ENCODE results near the gene HLA-DRB1.

Gene HLA-DRB1

GRCh38 chr6:32624565-32624964 is 34.9 kb upstream of the HLA-DRB1 start:
- TF ChIP-seq ZBTB7A (IDR thresholded peaks at IDR 0.05; ENCODE audit: low read depth) = no peak
- TF ChIP-seq TAF1 (IDR thresholded peaks at IDR 0.05; ENCODE audit: low read depth) = no peak
- TF ChIP-seq CEBPB (IDR thresholded peaks at IDR 0.05) = no peak
- no peak for TF ChIP-seq CREB1 (IDR thresholded peaks at IDR 0.05; ENCODE audit: low read depth)
- TF ChIP-seq YY1 (IDR thresholded peaks at IDR 0.05; ENCODE audit: low read depth) = no peak

DNA sequence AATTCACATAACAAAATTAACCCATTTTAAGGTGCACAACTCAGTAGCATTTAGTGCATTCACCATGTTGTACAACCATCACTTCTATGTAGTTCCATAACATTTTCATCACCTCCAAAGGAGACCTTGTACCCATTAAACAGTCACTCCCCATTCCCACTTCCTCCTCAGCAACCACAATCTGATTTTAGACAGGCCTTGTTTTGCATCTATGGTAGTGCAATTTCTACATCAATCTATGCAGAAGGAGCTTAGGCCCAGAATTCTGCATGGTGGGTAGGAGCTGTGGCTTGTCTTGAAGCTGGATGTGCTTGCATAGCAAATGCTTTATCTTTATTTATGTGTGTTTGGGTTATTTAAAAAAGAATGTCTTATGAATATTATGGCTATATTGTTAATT is 34.0 kb upstream of the HLA-DRB1 start:
- TF ChIP-seq, protein P1, sequence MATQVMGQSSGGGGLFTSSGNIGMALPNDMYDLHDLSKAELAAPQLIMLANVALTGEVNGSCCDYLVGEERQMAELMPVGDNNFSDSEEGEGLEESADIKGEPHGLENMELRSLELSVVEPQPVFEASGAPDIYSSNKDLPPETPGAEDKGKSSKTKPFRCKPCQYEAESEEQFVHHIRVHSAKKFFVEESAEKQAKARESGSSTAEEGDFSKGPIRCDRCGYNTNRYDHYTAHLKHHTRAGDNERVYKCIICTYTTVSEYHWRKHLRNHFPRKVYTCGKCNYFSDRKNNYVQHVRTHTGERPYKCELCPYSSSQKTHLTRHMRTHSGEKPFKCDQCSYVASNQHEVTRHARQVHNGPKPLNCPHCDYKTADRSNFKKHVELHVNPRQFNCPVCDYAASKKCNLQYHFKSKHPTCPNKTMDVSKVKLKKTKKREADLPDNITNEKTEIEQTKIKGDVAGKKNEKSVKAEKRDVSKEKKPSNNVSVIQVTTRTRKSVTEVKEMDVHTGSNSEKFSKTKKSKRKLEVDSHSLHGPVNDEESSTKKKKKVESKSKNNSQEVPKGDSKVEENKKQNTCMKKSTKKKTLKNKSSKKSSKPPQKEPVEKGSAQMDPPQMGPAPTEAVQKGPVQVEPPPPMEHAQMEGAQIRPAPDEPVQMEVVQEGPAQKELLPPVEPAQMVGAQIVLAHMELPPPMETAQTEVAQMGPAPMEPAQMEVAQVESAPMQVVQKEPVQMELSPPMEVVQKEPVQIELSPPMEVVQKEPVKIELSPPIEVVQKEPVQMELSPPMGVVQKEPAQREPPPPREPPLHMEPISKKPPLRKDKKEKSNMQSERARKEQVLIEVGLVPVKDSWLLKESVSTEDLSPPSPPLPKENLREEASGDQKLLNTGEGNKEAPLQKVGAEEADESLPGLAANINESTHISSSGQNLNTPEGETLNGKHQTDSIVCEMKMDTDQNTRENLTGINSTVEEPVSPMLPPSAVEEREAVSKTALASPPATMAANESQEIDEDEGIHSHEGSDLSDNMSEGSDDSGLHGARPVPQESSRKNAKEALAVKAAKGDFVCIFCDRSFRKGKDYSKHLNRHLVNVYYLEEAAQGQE (IDR thresholded peaks at IDR 0.05; ENCODE audit: low read depth) = no peak
- TF ChIP-seq CREB1 (IDR thresholded peaks at IDR 0.05; ENCODE audit: low read depth) = no peak
- TF ChIP-seq RAD21 (IDR thresholded peaks at IDR 0.05; ENCODE audit: low read depth) = no peak
- TF ChIP-seq EGR1 (IDR thresholded peaks at IDR 0.05) = no peak
- TF ChIP-seq CEBPB (IDR thresholded peaks at IDR 0.05) = no peak
- TF ChIP-seq TAF1 (IDR thresholded peaks at IDR 0.05; ENCODE audit: low read depth) = no peak
- no peak for TF ChIP-seq TEAD4 (IDR thresholded peaks at IDR 0.05)
- TF ChIP-seq MAX (IDR thresholded peaks at IDR 0.05) = no peak
- no peak for TF ChIP-seq EP300 (IDR thresholded peaks at IDR 0.05; ENCODE audit: borderline replicate concordance)
- TF ChIP-seq, protein P2, sequence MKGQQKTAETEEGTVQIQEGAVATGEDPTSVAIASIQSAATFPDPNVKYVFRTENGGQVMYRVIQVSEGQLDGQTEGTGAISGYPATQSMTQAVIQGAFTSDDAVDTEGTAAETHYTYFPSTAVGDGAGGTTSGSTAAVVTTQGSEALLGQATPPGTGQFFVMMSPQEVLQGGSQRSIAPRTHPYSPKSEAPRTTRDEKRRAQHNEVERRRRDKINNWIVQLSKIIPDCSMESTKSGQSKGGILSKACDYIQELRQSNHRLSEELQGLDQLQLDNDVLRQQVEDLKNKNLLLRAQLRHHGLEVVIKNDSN (IDR thresholded peaks at IDR 0.05) = no peak
- no peak for TF ChIP-seq ZBTB7A (IDR thresholded peaks at IDR 0.05; ENCODE audit: low read depth)
- no peak for TF ChIP-seq NFIC (IDR thresholded peaks at IDR 0.05)
- TF ChIP-seq YY1 (IDR thresholded peaks at IDR 0.05; ENCODE audit: low read depth) = no peak
- no peak for TF ChIP-seq TCF12 (IDR thresholded peaks at IDR 0.05; ENCODE audit: low read depth)
- TF ChIP-seq FOXM1 (IDR thresholded peaks at IDR 0.05; ENCODE audit: borderline replicate concordance, low read depth) = no peak

GRCh38 chr6:32622545-32623401 is 33.1 kb upstream of the HLA-DRB1 start:
- TF ChIP-seq TEAD4 (IDR thresholded peaks at IDR 0.05) = no peak
- TF ChIP-seq, protein P2 (IDR thresholded peaks at IDR 0.05) = no peak
- TF ChIP-seq FOXM1 (IDR thresholded peaks at IDR 0.05; ENCODE audit: borderline replicate concordance, low read depth) = no peak
- TF ChIP-seq, protein P1 (IDR thresholded peaks at IDR 0.05; ENCODE audit: low read depth) = no peak
- TF ChIP-seq TCF12 (IDR thresholded peaks at IDR 0.05; ENCODE audit: low read depth) = no peak
- no peak for TF ChIP-seq ZBTB7A (IDR thresholded peaks at IDR 0.05; ENCODE audit: low read depth)
- TF ChIP-seq NFIC (IDR thresholded peaks at IDR 0.05) = no peak
- TF ChIP-seq MAX (IDR thresholded peaks at IDR 0.05) = no peak
- TF ChIP-seq EP300 (IDR thresholded peaks at IDR 0.05; ENCODE audit: borderline replicate concordance) = no peak
- no peak for TF ChIP-seq YY1 (IDR thresholded peaks at IDR 0.05; ENCODE audit: low read depth)
- no peak for TF ChIP-seq CEBPB (IDR thresholded peaks at IDR 0.05)
- no peak for TF ChIP-seq RAD21 (IDR thresholded peaks at IDR 0.05; ENCODE audit: low read depth)

GRCh38 chr6:32621372-32621771 is 31.7 kb upstream of the HLA-DRB1 start:
- TF ChIP-seq RAD21 (IDR thresholded peaks at IDR 0.05; ENCODE audit: low read depth) = no peak
- TF ChIP-seq TCF12 (IDR thresholded peaks at IDR 0.05; ENCODE audit: low read depth) = no peak
- no peak for TF ChIP-seq YY1 (IDR thresholded peaks at IDR 0.05; ENCODE audit: low read depth)
- TF ChIP-seq FOXM1 (IDR thresholded peaks at IDR 0.05; ENCODE audit: borderline replicate concordance, low read depth) = no peak
- no peak for TF ChIP-seq CREB1 (IDR thresholded peaks at IDR 0.05; ENCODE audit: low read depth)
- no peak for TF ChIP-seq MAX (IDR thresholded peaks at IDR 0.05)
- no peak for TF ChIP-seq NFIC (IDR thresholded peaks at IDR 0.05)
- TF ChIP-seq ZBTB7A (IDR thresholded peaks at IDR 0.05; ENCODE audit: low read depth) = no peak
- TF ChIP-seq, protein P2 (IDR thresholded peaks at IDR 0.05) = no peak
- TF ChIP-seq CEBPB (IDR thresholded peaks at IDR 0.05) = no peak
- TF ChIP-seq TAF1 (IDR thresholded peaks at IDR 0.05; ENCODE audit: low read depth) = no peak
- TF ChIP-seq TEAD4 (IDR thresholded peaks at IDR 0.05) = no peak
- TF ChIP-seq EGR1 (IDR thresholded peaks at IDR 0.05) = no peak

- TF ChIP-seq MAX (IDR thresholded peaks at IDR 0.05) (no peak), ZBTB7A (IDR thresholded peaks at IDR 0.05; ENCODE audit: low read depth) (no peak)
Observed at GRCh38 chr6:32617751-32618150, 28.1 kb upstream of the HLA-DRB1 start.

Measured in Ishikawa (cell line).